Endothelial cell (in vitro differentiated cells): Measurements from ENCODE around the gene ARTN. TPM values are rescaled to one million over a fixed set of nuclear protein-coding genes. Genes with fewer than 3 reads are reported as not detected.

Source experiments
- DNase-seq: peaks from one replicate; pipeline ENCODE4 v3.0.0; 2021; ENCODE audit warnings: low spot score
- H3K27ac Mint-ChIP-seq: one replicate; pipeline ENCODE4 v1.8.0; 2021; ENCODE audit warnings: mixed read lengths, inconsistent platforms; ENCODE audit not compliant: unreplicated experiment
- H3K27me3 Mint-ChIP-seq: one replicate; pipeline ENCODE4 v1.8.0; 2021; ENCODE audit warnings: mild to moderate bottlenecking, moderate library complexity, mixed read lengths, inconsistent platforms; ENCODE audit not compliant: unreplicated experiment
- H3K36me3 Mint-ChIP-seq: one replicate; pipeline ENCODE4 v1.8.0; 2021; ENCODE audit warnings: mild to moderate bottlenecking, low read depth, mixed read lengths, inconsistent platforms; ENCODE audit not compliant: unreplicated experiment
- H3K4me1 Mint-ChIP-seq: one replicate; pipeline ENCODE4 v1.8.0; 2021; ENCODE audit warnings: mild to moderate bottlenecking, mixed read lengths, inconsistent platforms; ENCODE audit not compliant: unreplicated experiment
- H3K4me3 Mint-ChIP-seq: one replicate; pipeline ENCODE4 v1.8.0; 2021; ENCODE audit warnings: mild to moderate bottlenecking, mixed read lengths, inconsistent platforms; ENCODE audit not compliant: unreplicated experiment
- H3K9me3 Mint-ChIP-seq: one replicate; pipeline ENCODE4 v1.8.0; 2021; ENCODE audit warnings: mixed read lengths, inconsistent platforms; ENCODE audit not compliant: unreplicated experiment
- total RNA-seq: library from RNA; stranded (reverse); fragmentation: NEBNext Ultra II Directional; extraction: Animal tissue kit (Norgen Biotek cat#: 25700); gene quantifications from one replicate; pipeline ENCODE4 v1.2.1, GENCODE V29; 2021; ENCODE audit not compliant: unreplicated experiment
- TF ChIP-seq, protein P1 (sequence below): fragments of 200-600 bp; sonication (generic); IDR thresholded peaks from one replicate; pipeline ENCODE4 v1.5.0; 2021; ENCODE audit warnings: antibody characterized with exemption; ENCODE audit not compliant: unreplicated experiment

ARTN gene
- total RNA-seq, 1 donor from 2014 or later = 0.67 TPM

DNA sequence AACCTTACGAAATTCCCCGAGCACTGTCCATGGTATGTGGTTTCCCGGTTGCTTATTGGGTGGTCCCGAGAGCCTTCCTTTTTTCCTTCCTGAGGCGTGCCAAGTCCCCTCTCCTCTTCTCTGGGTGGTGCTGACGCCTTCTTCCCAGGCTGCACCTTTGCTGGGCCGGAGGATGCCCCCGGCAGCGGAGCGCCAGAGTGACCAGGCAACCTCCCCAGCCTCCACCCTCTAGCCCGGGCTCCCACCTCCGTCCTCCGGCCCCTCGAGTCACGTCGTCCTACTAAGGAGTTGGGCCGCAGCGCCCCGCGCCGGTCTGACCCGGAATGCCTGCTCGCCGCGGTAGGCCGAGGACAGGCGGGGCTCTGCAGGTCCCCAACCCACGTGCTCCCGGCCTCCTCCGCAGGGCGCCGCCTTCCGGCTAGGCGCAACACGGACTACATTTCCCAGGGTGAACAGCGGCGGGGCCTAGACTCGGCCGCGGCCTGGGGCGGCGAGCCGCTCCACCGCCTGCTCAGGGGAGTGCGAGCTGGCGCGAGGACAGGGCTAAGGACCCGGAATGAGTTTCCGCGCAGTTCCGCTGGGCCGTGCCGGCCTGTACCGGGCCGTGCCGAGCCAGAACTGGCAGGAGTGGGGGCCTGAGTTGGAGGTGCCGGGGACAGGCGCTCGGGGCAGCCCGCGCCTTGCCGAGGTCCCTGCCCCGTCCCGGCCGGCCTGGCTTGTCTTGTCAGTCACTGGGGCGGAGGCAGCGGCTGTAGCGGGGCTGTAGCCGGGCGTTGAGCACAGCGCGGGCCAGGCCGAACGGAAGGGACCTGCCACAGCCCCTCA lies 12.8 kb downstream of the ARTN start, which contains the start of gene IPO13:
Gene IPO13, plus strand, starts transcription at position 715 of the 825 bp plus-strand sequence. CDS start 651 bp downstream, outside the sequence.
- TF ChIP-seq, protein P1, sequence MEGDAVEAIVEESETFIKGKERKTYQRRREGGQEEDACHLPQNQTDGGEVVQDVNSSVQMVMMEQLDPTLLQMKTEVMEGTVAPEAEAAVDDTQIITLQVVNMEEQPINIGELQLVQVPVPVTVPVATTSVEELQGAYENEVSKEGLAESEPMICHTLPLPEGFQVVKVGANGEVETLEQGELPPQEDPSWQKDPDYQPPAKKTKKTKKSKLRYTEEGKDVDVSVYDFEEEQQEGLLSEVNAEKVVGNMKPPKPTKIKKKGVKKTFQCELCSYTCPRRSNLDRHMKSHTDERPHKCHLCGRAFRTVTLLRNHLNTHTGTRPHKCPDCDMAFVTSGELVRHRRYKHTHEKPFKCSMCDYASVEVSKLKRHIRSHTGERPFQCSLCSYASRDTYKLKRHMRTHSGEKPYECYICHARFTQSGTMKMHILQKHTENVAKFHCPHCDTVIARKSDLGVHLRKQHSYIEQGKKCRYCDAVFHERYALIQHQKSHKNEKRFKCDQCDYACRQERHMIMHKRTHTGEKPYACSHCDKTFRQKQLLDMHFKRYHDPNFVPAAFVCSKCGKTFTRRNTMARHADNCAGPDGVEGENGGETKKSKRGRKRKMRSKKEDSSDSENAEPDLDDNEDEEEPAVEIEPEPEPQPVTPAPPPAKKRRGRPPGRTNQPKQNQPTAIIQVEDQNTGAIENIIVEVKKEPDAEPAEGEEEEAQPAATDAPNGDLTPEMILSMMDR = peak; percentile 84
- peaks cover 7% of the 10 kb centered on the region for H3K27me3 Mint-ChIP-seq
- peak; percentile 98 for DNase-seq
- peaks cover 16% of the 10 kb centered on the region for H3K4me1 Mint-ChIP-seq
- peaks cover 5% of the 10 kb centered on the region for H3K36me3 Mint-ChIP-seq
- peak within 1 kb of the TSS; percentile 74 for H3K27ac Mint-ChIP-seq
- H3K4me3 Mint-ChIP-seq = peak within 1 kb of the TSS; percentile 94
- no peaks in the 10 kb centered on the region for H3K9me3 Mint-ChIP-seq

DNA sequence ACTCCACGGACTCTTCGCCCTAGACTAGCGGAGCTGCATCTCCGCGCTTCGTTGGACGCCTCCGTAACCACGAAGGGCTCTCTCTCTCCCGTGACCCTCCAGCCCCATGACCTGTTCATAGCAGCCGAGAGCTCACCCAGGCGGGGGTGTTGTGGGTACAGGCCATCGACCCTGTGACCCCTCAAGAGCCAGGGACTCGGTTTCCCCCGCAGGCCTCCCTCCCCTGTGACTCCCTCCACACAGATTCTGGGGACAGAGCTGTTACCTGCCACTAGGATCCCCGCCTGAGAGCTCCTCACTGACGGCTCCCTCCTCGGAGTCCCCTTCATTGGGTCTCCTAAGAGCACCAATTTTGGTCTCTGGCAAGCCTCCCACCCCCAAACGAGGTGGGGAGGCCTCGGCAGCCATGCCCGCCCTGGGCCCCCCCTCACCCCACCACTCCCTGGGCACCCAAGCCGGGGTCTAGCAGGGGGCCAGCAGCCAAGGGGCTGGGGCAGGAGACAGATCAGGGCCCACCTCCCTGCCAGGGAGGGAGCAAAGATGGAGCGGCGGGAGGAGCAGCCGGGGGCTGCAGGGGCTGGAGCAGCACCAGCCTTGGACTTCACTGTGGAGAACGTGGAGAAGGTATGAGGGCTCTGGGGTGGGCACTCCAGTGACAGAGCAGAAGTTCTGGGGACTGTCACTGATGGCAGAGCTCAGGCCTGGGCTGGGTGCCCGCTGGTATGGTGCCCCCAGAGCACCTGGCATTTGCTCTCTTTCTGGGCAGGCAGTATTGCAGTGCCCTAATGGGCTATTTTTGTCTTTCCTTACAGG lies 13.7 kb downstream of the ARTN start:
- Mint-ChIP-seq H3K4me1 (peaks cover 12% of the 10 kb centered on the region), H3K9me3 (no peaks in the 10 kb centered on the region), H3K4me3 (peak overlapping the region; percentile 94), H3K27me3 (peaks cover 7% of the 10 kb centered on the region), H3K36me3 (peaks cover 5% of the 10 kb centered on the region), H3K27ac (peak overlapping the region; percentile 72)
- DNase-seq = no peak
- TF ChIP-seq, protein P1 = no peak

DNA sequence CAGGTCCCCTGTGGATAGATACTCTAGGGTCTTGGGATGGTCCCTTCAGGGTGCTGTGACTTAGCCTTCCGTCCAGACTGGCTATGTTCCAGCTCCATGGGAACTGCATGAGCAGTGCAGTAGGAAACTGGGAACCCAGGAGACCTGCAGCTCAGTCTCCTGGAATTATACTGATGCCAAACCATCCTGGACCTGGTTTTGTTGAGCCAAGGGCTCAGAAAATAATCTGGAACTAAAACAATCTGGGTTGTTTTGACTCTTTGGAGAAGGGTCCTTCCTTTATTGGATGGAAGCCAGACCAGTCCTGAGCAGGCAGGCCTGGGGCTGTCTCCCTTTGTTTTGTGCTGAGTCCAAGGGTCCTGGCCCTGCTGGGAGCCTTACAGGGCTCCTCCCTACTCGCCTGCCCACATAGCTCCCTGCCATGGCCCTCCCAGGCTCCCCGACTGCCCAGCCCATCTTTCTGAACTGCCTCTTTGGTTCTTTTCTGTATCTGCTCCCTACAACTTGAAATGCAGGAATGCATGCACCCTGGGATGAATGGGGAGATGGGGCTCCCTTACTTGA lies 14.4 kb downstream of the ARTN start:
- peaks cover 6% of the 10 kb centered on the region for H3K4me1 Mint-ChIP-seq
- peaks cover 7% of the 10 kb centered on the region for H3K27me3 Mint-ChIP-seq
- peaks cover 5% of the 10 kb centered on the region for H3K36me3 Mint-ChIP-seq
- no peak for DNase-seq
- TF ChIP-seq, protein P1 = no peak
- peak overlapping the region; percentile 86 for H3K4me3 Mint-ChIP-seq
- H3K9me3 Mint-ChIP-seq = no peaks in the 10 kb centered on the region
- H3K27ac Mint-ChIP-seq = no peak overlapping the region

DNA sequence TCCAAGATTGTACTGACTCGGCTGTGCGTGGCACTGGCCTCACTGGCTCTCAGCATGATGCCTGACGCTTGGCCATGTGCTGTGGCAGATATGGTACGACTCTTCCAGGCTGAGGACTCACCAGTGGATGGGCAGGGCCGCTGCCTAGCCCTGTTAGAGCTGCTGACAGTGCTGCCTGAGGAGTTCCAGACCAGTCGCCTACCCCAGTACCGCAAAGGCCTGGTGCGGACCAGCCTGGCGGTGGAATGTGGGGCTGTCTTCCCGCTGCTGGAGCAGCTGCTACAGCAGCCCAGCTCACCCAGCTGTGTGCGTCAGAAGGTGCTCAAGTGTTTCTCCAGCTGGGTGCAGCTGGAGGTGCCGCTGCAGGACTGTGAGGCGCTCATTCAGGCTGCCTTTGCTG lies 16.1 kb downstream of the ARTN start:
- Mint-ChIP-seq H3K9me3 (no peaks in the 10 kb centered on the region), H3K27me3 (peaks cover 7% of the 10 kb centered on the region), H3K4me3 (peak overlapping the region; percentile 39), H3K27ac (no peak overlapping the region), H3K4me1 (peaks cover 7% of the 10 kb centered on the region), H3K36me3 (peaks cover 5% of the 10 kb centered on the region)
- TF ChIP-seq, protein P1 = no peak
- no peak for DNase-seq
